NCI-H2227 treated with DMSO at 0.1 percent for 48 hours (cell line): ENCODE data around the gene ERC2.
"Not testable (repeated sequence)": the region's sequence is repeated elsewhere in the genome, so short reads cannot be mapped to it uniquely, and the experiment has no call there.

Experiments used
- DNase-seq: peaks from one replicate; lab custom pipeline; 2025; lab: John Stamatoyannopoulos, UW

The ERC2 gene

DNA sequence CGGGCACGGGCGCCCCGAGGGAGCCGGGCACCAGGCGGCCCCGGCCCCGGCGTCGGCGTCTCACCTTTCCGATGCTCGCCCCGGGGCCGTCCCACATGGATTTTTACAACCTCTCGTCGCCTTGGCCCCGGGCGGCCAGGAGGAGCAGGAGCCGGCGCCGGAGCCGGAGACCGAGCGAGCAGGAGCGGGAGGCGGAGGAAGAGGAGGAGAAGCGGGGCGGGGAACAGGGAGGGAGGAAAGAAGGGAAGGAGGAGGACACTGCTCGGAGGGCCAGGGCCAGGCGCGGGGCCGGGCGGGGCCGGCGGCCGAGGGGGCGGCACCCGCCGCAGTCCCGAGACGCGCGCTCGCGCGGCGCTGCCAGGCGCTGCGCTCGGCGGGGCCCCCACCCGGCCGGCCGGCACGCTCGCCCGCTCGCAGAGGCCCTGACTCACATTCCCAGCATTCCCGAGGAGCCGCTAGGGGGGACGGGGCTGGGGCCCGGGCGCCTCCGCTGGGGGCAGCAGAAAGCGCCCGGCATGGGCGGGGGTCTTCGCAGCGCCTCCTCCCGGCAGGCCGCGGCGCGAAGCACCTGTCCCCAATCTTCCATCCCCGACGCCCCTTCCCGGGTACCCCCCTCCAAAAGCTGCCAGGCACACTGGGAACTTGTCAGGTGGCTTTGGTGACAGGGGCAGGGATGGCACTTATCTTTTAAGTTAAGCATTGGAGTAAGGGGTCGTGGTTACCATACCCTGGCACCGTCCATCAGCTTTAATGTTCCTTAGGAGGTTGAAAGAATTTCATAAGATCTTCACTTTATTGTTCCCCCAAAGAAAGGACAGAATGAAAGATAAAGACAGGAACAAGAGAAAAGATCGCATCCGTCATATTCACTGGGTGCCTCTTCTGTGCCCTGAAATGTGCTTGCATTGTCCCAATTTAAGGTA is at the start of gene ERC2:
ERC2 (minus strand) TSS at position 284 of the 923 bp plus-strand sequence.
- DNase-seq = peak; percentile 45

DNA sequence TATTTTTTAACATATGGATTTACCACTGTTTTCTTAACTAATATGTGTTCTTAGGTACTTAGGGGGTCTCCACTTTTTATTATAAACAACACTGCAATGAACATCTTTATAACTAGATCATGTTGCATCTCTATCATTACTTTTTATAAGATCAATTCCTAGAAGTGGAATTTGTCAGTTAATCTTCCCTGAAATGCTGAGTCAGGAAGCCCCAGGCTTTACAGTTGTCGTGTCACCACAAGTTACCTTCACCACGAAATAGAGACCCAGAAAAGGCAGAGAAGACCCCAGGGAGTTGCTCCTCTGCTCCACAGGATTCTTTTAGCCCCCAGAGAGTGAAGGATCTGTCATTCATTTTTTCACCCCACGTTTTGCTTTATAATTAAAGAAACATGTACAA is 34.5 kb upstream of the ERC2 start:
- DNase-seq = no peak

DNA sequence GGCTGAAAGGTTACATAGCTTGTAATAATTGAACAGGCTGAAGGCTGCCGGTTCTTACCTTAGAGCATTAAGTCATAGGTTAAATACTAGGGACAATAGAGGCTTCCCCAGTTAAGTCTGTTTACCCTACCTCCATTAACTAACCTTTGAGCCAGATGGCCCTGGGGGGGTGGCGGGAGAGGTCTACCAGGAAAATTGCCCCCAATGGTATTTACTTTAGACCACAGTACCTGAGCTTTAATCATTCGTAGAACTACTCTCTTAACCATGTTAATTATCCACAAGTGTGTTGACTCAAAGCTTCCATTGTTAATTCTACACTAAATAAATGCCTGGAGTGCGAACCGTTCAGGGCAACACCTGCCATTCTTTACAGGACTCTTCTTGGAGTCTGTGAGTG is 28.1 kb upstream of the ERC2 start:
- not testable (repeated sequence) for DNase-seq

DNA sequence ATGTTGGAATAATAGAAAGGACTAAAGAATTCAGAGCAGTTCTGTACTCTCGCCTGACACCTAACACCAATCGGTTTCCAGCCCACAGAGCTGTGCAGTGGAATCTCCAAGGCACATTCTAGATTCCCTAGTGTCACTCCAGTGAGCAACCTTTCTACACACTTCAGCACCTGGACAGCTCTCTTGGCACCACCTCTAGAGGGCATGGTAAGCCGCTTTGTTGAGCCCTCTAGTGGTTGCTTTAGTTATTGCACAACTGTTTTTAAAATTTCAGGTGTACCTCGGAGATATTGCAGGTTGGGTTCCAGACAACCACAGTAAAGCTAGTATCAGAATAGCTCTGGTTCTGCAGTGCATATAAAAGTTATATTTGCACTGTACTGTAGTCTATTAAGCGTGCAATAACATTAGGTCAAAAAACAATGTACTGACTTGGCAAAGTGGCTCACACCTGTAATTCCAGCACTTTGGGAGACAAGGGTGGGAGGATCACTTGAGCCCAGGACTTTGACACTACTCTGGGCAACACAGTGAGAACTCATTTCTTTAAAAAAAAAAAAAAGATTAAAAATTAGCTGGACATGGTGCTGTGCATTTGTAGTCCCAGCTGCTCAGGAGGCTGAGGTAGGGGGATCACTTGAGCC is 26.5 kb upstream of the ERC2 start:
- DNase-seq = peak; percentile 59

DNA sequence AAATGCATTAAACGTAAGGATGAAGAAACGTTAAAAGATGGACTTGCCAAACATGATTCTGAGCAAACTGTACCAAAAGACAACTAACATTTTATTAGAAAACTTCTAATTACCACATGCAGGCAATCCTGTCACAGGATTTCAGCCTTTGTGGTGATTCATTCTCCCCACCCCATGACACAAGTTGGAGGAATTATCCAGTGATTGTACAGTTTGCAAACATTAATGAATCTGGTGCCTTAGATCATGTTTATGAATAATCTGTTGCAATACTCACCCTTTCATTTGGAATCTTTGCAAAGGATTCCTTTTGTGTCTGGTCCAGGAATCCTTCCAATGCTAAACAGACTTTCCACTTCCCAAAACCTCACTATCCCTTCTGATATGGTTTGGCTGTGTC is 23.3 kb upstream of the ERC2 start:
- no peak for DNase-seq

DNA sequence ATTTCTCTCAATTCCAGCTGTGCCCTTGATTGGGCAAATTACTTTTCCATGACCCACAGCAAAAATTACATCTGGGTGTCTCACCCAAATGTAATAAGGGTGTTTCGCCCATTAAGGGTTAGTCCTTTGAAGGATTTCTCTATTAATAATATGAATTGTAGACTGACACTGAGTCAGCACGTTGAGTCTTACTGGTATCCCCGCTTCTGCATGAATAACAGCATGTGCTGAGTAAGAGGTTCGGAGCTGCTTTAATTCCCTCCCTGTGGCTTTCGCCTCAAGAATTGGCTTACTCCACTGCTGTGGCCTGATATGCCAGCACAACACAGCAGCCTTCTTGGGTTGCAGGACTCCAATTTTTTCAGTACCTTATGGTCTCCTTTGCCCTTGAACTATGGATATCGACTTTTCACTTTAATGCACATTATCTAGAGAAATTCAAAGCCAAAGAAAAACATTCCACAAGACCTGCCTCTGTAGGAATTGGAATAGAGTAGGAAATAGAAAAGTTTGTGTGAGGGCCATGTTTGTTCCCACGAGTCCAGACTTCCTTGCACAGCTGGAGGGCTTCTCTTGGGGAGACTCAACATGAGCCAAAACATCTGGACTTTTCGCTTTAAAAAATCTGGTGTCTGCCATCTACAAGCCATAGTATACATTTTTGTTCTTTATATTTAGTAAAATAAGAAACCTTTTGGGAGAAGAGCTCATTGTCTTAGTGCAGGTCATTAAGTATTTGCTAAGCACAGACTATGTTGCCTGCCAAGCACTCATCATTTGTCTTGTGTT is 20.7 kb upstream of the ERC2 start:
- no peak for DNase-seq

DNA sequence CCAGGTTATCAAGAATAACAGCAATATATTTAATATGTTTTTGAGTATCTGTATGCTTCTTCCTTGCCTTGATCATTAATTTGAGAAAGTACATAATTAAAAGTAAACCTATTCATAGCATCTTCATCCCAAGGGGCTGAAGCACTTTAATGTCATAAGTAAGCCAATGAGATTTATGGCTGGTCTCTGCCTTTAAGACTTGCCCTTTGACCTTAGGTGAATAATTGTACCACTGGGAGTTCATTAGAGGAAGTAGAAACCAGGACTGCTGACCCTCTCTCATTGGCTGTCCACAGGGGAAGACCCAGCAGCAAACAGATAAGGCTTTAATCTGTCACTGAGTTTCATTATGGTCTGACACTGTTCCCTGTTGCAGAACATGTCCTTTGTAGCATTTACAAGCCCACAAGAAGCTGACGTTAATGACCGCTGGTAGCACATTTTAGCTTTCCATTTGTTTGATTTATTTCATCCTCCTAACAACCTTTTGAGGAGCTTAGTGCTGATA is 16.3 kb upstream of the ERC2 start:
- DNase-seq = no peak

DNA sequence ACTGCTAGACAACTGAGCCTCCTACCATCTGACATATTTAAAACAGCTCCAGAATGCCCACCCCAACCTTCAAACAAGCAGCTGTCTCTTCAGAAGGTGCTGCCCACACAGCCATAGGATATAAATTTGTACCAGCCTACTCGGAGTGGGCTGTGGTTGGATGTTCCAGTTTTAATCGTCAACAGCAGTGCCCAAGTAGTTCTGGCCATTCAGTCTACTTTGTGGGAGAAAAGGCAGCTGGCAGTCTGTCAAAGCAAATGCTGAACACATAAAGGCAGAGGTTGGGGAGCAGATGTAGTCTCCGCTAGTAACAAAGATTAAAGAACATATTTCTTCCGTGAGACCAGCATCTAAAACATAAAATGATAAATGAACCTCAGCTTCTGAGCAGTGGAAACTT is 15.9 kb upstream of the ERC2 start:
- DNase-seq = no peak

DNA sequence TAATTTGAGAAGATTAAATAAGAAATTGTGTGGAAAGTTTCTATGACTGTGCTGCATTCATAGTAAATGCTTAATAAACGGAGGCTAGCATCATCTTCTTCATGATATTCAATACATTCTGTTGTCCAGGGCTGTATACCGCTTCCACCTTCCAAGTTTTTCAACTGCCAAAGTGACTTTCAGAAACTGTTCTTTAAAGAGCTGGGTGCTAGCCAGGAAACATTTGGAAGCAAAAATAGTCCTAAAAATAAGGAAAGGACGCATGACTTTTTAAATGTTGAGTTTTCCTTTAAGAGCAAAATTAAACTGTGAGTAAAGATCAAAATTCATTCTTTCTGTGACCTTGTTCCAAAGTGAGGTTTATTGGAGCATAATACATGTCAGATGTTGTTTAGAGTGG is 9.4 kb upstream of the ERC2 start:
- no peak for DNase-seq

DNA sequence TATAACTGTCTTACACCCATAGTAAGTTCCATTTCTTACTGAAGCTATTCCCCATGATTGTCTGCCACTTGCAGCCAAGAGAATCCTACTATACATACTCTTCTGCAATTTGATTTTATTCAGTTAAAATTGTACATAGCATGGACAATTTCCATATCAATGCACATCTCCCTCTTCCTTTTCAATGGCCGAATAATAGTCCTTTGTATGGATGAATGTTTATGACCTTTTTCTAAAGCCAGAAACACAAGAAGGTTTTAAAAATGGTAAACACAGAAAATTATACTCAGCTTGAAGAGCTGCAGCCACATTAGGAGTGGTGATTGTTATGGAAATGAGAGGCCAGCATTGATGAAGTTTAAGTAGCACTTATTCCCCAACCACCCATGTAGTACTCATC is 8.5 kb upstream of the ERC2 start:
- no peak for DNase-seq

DNA sequence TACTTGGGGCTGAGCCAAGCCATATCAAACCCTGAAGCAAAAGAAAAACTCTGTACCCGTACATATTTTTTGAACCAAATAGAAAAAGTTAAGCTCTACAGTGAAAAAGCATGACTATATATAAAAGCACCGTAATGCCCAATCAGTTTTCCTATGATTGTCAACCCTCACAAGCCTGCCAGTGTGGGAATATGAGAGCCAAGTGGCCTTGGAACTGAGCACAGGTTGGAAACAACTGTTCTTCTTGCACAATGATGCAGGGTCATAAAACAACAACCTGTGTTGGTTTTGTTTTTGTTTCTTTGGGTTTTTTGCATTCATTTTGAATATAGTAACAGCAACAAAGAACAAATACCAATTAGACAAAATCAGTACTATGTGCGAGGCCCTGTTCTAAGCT is 3.5 kb upstream of the ERC2 start:
- DNase-seq = no peak

DNA sequence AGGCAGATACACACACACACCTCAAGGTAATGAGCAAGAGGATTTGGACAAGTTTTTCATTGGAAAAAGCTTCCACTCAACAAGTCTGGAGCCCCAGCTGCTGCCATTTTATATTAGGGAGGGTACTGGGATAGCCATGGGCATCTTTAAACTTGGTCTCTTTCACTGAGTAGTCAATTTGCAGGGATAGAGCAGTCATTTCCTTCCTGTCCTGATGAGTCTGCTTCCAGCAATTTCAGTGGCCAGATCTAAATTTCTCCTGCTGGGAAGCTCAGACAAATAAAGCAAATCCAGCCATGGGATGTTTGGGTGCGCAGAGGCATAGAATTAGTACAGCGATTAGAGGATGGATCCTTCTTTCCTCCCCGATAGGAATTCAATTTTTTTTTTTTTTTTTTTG is 874 bp upstream of the ERC2 start:
- DNase-seq = no peak

DNA sequence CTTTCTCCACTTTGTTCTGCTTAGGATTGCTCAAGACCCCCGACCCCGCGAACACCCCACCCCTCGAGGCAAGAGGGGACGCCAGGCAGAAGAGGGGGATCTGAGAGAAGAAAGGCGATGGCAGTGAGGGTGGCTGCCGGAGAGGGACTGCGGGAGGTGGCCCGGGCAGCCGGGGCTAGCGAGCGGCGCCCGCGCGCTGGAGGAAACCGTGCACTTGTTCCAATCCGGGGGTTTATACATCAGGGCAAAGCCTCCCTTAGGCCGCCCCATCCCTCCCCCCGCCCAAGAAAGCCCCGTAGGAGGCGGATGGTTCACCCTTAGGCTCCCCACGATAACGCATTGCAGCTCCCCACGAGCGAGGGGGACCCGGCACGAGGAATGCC is 475 bp downstream of the ERC2 start:
- DNase-seq = peak; percentile 21

DNA sequence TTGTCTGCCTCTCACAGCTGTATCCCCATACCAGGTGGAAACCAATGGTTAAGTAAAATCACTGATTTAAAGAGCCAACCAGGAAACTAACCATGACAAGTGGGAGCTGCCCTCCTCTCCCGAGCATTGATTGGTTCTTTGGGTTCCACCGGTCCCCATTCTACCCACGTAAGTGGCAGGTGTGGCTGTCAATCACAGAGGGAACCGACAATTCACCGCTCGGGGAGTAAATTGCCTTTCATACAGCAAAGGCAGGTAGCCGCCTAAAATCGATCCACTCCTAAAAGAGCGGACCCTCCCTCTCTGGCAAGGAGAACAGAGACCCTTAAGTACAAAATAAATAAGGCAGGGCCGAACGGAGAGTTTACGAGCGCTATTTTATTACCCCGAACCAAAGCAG is 1.2 kb downstream of the ERC2 start:
- DNase-seq = peak; percentile 91

DNA sequence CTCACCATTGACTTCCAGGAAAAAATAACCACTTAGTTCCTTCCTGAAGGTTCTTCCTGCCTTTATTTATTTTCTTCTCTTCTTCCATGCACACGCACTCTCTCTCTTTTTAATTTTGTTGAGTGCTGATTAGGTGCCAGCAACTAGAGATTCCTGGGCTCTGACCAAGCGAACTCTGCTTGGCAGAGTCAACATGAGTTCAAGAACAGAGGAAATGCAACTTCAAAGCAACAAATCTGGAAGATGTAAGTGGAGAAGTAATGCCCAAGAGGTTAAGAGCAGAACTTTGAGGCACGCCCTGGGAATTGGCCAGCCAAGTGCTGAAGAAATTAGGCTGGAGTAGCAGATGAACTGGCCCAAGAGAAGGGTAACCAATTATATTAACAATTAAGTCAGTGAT is 8.5 kb downstream of the ERC2 start:
- no peak for DNase-seq

DNA sequence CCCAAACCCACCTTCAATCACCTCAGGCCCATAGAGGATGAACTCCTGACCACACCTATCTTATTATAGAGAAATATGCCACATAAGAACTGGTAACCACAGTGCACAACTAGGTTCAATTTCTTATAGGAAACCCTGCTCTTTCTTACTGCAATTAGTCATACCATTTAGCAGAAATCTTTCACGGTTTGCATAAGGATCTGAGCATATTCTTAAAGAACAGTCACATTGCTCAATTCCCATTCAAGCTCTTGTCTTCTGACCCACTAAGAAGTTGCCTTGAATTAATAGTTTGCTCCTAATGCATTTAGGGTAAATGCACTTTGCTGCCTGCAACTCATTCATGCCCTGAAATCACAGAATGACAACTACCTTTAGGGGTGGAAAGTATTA is 9.2 kb downstream of the ERC2 start:
- DNase-seq = no peak

DNA sequence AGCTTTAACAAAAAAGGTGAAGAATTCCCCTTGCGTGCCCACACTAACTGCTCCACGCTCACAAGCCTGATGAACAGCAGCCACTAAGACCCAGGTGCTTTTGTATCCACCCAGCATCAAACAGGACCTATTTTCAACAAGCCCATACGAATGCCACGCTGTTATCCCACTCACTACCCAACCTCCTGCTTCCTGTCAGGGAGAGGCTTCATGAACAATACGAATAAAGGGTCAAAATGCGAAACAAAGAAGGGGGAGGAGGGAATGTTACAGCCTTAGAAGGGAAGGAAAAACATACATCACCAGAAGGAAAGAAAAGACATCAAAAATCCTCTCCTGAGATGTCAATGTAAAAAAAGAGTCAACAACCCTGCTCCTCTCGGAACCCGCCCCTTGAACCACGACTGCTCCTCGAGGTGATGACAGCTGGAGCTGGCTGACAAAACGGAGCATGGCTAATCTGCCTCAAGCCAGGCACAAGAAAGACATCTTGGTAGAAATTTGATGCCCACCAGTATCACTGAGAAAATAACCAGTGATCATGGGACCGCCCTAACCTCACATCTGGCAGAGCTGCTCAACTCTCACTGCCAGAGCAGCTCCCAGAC is 9.7 kb downstream of the ERC2 start:
- DNase-seq = no peak

DNA sequence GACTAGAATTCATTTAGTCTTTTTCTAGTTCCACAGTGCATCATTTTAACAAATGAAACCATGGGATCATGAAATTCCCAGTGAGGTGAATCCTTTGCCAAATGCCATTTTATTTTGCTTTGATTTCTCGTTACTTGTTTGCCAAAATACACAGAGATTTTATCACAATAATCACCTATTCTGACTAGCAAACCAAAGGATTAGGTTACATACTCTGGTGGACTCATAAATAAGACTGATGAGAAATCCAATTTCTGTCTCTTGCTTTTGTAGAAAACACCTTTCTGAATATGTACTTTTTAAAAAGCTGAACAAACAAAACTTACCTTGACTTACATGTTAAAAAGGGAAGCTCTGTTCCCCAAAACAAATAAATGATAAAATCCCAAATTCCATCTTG is 12.2 kb downstream of the ERC2 start:
- no peak for DNase-seq

DNA sequence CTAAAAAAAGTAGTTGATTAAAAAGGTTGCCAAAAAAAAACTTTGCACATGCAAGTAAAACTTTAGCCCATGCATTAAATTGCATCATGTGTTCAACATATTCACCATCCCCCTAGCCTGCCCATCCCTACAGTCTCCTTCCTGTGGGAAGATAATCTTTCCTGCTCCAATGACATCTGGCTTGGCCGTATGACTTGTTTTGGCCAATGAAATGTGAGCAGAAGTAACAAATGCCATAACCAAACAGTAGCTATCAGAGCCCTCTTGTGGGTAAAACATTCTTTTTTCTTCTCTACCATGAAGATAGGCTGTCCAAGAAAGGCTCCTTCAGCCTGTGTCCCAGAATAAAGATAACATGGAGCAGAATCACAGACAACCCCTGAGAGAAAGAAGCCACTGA is 15.3 kb downstream of the ERC2 start:
- peak; percentile 2 for DNase-seq

DNA sequence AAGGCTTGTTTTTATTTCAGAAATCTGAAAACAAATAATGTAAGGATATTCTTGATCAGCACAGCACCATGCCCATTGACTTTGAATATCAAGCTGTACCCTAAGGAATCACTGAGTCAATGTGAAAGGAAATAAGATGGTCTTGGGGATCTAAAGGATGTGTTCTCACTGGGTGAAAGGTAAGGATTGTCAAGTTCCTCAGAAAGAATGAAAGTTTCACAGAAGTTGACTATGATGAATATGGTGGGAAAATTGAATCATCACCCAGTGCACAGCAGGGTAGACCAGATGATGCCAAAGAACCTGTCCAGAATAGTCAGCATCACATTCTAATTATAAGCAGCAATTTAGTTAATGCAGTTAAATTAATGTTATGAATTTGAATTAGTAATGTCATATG is 16.2 kb downstream of the ERC2 start:
- no peak for DNase-seq

DNA sequence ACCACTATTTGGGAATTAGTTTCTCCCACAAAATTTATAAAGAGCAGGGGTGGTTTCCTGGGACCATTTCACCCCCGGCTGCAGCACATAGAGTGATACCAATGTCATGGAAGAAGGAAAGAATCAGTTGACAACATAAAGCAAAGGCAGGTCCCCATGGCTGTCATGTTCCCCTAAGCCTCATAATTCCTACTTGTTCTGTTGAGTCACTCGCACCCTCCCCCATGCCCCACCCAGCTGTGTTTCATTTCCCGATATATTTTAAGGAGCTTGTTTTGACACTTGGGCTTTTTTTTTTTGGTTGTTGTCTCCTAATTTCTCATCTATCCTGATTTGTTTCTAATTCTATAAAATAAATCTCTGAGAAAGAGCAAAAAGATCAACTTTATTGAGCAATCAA is 24.9 kb downstream of the ERC2 start:
- DNase-seq = no peak

DNA sequence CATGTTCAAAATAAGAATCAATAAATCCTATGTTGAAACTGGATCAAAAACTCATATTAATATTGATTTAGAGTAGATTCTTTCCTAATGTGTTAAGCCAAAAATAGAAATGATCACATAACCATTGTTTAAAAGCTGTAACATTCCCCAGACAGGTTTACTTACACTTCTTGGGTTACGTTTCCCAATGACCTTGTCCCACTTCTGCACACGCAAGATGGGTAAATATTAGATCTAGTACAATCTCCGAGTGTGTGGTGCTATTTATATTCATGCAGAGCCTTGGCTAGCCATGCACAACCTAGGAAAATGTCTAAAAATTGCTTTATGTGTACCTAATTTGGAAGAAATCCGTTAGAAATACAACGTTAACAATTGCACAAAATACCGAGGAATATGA is 39.6 kb downstream of the ERC2 start:
- no peak for DNase-seq
